Fibroblast of skin of abdomen (primary cell): ENCODE measurements around the gene EPB41.

Source experiments
- DNase-seq: peaks from one replicate; pipeline ENCODE4 v3.0.0-alpha.2; 2013

The EPB41 gene

DNA sequence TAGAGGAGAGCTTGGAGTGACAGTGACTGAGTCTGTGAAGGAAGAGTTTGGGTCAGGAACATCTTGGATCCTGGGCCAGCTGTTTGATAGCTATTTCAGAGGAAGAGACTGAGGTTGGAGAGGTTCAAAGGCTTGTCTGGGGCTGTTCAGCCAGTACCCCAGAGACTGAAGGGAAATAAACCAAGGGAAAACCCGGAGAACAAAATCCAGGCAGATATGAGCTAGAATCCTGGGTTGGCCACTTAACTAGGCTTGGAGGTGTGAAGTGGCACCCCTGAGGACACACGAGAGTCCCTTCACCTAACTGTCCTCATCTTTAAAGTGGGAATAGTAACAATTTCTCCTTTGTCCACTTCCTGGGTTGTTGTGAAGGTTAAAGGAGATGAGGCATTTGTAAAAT is 23.1 kb upstream of the EPB41 start:
- no peak for DNase-seq

DNA sequence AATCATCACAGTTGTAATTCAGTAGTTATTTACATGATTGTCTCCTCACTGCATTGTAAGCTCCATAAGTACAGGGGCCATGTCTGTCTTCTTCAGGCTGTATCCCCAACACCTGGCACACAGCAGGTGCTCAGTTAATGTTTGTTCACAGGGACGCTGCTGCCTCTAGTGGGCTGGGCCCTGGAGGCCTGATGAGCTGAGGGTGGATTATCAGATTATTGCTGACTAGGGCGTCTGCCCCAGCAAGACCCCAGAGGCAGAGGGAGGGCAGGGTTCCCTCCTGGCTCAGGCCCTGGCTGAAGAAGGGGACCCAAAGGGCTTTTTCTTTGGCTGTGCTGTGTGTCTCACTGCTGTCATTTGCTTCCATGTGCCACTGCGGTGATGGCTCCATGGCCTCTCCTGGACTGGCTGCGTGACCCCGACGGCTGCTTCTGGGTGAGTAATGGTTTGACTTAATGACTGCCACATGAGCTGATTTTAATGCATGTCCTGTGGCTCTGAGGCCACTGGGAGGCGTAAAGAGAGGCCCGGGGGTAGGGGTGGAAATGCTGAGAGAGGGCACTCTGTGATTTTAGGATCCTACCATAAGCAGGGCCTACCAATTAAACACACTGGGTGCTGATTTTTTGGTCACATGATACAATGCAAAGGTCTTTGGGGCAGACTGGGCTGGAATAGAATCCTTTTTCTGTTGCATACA is 20.8 kb upstream of the EPB41 start:
- peak; percentile 50 for DNase-seq

DNA sequence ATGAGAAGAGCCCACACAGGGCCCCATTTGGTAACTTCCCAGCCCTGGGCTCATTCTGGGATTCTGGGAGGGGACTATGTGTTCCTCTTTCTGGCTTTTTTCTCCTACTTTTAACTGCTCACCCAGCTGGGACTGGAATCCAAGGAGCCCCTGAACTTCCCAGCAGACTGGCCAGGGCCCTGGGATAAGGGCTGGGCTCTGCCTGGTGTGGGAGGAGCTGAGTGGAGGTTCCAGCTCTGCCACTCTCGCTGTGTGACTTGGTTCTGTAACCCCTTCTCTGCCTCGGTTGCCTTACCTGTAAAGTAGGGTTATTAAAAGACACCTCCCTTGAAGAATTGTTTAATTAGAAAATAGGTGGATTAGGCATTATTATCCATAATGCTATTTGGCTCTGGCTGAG is 19.6 kb upstream of the EPB41 start:
- DNase-seq, result no peak

GRCh38 chr1:28895896-28896608 is 18.3 kb upstream of the EPB41 start:
- peak; percentile 18 for DNase-seq

DNA sequence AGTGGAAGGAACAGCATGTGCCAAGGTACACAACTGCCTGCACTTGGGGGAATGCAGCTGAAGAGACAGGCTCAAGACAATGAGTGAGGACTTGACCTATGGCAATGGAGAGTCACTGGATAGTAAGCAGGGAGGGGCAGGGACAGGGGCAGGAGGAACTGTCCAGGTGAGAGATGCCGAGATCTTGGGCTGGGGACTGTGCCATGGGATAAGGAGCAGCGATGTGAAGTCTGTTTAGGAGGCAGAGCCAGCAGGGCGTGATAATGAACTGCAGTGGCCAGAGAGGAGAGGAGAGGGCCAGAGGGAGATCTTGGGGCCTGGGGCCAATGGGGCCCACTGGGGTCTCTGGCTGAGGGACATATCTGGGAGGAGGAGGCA is 17.8 kb upstream of the EPB41 start:
- DNase-seq, result no peak

DNA sequence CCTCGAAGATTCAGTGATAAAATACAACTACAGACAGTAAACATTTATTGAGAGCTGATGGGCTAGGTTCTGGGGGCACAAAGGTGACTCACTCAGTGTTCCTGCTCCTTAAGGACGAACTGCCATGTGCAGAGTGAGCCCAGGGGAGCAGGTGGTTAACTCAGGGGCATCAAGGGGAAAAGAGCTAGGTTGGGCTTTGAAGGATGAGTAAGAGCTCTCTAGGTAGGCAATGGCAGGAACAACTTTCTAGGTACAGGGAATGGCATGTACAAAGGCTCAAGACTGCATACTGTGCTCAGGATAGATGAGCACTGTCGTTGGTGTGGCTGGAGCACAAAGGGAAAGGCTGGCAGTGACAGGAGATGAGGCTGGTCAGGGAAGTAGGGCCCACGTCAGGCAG is 16.6 kb upstream of the EPB41 start:
- no peak for DNase-seq

DNA sequence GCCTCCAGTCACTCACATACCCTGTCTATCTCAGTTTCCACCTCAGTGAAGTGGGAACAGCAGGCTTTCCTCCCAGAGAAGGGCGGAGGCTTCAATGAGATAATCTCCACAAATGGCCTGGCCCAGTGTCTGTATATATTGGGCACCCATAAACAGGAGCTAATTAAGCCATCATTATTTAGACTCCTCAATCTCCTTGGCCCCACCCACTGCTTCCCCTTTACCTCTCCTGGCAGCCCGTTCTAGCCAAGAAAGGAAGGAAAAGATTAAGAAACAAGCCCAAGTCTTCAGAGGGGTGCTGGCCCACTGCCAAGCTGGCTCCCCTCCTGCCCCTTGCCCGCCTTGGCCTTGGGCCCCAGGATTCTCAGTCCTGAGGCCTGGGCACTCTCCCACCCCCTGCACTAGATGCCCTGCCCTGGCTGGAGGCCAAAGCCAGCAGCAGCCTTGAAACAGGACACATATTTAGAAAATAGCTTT is 15.9 kb upstream of the EPB41 start:
- DNase-seq, result no peak

GRCh38 chr1:28899267-28899666 is 15.1 kb upstream of the EPB41 start:
- no peak for DNase-seq

GRCh38 chr1:28900562-28900961 is 13.8 kb upstream of the EPB41 start:
- DNase-seq, result no peak

DNA sequence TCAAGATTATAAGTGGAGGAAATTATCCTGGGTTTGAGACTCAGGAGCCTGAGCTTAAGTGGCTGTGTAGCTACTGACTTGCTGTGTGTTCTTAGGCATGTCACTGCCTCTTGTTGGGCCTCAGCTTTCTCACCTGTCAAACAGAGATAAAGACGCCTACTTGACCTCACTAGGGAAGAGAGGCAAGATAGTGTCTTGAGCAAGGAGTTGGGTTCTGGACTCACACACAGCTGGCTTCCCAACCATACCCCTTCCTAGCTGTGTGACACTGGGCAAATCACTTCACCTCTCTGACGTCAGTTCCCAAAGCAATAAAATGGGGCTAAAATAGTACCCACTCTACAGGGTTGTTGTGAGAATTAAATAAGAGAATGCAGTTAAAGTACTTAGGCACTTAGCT is 11.6 kb upstream of the EPB41 start:
- DNase-seq, result no peak

DNA sequence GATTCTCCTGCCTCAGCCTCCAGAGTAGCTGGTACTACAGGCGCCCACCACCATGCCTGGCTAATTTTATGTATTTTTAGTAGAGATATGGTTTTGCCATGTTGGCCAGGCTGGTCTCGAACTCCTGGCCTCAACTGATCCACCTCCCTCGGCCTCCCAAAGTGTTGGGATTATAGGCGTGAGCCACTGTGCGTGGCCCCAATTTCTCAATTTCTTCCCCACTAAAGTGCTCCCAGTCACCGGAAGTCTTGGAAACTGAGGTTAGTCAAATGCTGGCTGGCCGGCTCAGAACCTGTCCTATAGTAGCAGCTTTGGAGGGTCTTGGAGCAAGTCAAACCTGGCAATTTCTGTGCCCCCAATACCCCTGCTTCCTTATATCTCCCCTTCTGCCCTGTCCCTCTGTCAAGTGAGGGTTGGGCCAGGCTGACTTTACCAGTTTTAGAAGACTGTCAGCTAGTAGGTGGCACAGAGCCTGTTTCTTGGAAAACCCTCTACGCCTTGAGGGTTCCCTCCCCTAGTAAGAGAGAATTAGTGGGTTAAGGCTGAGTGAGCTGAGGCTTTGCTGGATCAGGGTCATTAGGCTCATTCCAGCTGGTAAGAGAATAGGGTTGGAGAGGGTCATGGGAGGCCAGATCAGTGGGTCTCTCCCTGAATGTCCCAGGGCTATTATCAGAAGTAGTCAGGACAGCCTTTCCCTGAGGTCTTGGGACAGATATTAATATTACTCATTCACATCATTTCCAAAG is 8.3 kb upstream of the EPB41 start:
- DNase-seq, result no peak

DNA sequence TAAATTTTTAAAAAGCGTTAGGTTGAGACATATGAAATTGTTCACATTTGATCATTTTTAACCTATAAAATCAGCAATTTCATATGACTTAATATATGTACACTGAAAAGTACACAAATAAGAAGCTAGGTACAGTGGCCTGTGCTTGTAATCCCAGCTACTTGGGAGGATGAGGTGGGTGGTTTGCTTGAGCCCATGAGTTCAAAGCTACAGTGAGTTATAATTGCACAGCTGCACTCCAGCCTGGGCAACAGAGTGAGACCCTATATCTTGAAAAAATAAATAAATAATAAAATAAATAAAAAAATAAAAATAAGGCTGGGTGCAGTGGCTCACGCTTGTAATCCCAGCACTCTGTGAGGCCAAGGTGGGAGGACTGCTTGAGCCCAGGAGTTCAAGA is 5.2 kb upstream of the EPB41 start:
- no peak for DNase-seq

- no peak for DNase-seq
Observed at GRCh38 chr1:28910379-28911115, 3.8 kb upstream of the EPB41 start.

DNA sequence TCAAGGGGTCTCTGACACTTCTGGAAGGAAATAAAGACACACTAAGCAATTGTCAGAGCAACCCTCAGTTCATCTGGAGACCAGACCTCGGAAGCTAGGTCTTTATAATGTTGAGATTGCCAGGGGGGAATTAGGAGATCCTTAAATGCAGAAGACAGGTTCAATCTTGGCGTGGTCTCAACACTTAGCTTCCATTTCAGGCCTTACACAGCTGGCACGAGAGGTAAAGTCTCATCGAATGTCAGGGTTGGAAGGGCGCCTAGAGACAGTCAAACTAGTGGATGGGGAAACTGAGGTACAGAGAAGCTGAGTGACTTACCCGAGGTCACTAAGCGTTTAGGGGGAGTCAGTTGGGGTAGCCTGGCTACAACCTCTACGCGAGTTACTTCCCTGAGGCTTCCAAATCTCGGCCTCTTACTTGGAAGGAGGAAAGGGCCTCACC is 562 bp upstream of the EPB41 start:
- no peak for DNase-seq

- peak; percentile 55 for DNase-seq
Observed at GRCh38 chr1:28915031-28915895, 894 bp downstream of the EPB41 start.

DNA sequence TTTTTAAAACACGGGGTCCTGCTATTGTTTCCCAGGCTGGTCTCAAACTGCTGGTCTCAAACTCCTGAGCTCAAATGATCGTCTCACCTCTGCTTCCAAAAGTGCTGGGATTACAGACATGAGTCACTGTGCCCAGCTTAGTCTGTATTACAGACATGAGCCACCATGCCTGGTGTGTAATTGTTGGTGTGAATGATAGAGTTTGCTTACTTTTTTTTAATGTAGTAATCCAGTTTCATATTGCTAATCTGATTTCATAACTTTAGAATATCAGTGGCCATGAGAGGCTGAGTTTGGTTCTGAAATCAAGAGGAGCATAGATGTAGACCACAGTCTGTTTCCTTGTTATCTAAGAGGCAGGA is 3.4 kb downstream of the EPB41 start:
- no peak for DNase-seq

DNA sequence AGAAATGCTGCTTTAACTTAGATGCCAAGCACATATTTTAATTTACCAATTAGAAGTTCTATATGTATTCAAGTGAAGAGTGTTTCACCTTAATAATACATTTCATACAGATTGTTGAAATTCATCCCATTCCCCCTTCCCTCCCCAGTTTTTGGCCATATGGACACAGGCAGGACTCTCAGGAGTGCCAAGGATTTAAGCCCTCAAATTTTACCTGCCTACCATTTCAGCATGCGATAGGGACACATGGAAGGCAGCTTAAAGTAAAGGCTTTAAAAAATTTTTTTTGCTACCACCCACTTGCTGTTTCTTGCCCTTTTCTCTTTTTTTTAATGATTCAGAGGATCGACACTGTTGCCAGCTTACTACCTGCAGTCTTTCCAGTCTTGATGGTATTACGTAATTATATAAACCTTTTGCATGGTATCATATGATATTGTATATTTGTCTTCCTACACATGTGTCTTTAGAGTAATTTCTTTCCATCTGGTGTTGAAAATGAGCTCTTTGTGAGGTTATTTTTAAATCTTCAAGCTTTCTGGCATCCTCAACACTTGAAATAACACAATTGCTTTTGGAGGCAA is 7.0 kb downstream of the EPB41 start:
- DNase-seq, result no peak

DNA sequence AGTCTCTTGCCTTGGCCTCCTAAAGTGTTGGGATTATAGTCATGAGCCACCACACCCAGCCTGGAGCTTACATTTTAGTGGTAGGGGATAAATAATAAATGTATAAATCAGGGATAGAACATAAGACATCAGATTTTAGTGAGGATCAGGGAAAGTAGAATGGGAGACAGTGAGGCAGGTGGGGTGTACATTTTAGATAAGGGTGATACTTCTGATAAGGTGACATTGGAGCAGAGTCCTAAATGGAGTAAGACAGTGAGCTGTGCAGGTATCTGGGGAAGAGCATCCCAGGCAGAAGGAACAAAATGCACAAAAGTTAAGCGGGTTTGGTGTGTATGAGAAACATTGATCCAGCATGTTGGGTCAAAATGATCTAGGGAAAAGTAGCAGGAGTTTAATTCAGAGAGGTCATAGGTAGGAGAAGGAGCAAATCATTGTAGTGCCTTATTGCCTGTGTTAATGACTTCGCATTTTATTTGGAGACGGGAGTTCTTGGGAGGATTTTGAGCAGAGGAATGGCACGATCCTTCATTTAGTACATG is 11.1 kb downstream of the EPB41 start:
- DNase-seq, result no peak

DNA sequence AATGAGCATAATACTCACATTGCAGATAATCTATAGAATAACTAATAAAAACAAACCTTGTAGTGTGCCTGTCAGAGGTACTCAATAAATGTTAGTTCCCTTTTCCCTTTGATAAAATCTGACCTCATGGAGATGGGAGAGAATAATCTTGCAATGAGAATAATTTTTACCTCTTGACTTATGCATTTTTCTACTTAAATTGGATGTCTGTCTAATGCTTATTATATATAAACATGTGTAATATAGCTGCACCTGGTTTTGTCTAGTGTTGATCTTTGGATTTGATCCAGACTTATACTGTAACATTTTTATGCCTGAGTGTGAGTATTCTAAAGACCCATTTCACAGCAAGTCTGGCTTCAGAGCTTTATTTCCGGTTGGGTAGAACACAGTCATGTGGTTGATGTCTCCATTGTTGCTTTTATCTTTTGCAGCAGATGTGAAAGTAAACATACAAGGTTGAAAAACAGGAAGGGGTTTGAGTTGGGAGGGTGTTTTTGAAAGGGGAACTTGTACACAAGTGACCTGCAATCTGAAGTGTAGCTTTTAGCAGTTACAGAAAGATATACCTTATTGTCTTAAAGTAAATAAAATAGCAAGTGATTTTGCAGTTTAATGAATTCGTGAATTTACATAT is 12.4 kb downstream of the EPB41 start:
- no peak for DNase-seq

DNA sequence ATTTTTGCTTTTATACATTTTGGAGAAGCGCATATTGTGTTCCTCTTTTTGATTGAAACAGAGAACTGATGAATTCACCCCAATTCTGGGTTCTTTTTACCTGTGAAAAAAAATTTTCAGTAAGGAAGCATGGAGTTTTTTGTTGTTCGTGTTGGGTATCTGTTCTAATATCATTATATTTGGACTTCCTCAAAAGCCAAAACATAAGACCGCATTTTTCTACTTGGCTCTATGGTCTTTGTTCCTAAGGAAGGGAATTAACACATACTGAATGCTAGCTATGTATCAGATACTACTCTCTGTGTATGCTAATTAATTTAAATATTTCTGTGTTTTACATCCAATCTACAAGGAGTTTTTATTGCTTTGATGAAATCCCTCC is 12.9 kb downstream of the EPB41 start:
- DNase-seq, result no peak
